ENCODE measurements around the gene INHBE.
A peak's percentile ranks its signal among the peaks of the same experiment; 100 is the strongest.

DNA sequence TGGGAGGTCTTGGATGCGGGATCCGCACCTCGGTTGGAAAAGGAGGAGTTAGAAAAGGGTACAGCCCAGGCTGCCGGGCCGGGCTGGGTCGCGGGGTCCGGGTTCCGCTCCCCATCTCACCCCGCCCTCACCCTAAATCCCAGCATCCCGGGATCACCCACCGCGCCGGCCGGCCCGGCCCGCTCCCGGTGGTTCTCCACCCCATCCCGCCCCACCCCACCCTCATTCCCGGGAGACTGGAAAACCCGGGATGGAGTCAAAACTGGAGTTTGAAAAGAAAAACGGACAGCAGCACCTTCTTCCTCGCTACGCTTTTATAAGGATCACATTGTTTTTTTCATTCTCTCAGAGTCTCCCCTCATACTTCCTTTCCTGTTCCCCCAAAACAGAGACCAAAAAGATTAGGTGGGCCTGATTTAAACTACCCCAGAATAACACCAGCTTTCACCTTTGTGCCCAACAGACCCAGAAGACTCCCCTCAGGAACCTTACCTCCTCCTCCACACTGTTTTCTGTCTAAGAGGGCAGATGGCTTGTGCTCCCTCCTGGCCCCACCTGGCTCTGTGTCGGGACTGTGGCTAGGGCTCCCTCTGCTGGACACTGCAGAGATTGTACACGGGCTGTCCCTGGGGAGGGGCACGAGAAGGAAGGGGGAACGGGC, 7.3 kb downstream of the INHBE start:
- TF ChIP-seq, protein P1, sequence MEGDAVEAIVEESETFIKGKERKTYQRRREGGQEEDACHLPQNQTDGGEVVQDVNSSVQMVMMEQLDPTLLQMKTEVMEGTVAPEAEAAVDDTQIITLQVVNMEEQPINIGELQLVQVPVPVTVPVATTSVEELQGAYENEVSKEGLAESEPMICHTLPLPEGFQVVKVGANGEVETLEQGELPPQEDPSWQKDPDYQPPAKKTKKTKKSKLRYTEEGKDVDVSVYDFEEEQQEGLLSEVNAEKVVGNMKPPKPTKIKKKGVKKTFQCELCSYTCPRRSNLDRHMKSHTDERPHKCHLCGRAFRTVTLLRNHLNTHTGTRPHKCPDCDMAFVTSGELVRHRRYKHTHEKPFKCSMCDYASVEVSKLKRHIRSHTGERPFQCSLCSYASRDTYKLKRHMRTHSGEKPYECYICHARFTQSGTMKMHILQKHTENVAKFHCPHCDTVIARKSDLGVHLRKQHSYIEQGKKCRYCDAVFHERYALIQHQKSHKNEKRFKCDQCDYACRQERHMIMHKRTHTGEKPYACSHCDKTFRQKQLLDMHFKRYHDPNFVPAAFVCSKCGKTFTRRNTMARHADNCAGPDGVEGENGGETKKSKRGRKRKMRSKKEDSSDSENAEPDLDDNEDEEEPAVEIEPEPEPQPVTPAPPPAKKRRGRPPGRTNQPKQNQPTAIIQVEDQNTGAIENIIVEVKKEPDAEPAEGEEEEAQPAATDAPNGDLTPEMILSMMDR (IDR thresholded peaks at IDR 0.05): peak; percentile 95 to 97 (median 96)
- TF ChIP-seq POLR2A (IDR thresholded peaks at IDR 0.05): peak in 1 of 2 donors; percentile 26
- peak; percentile 11 to 47 for TF ChIP-seq EP300 (IDR thresholded peaks at IDR 0.05)
